Naive B cell (primary cell): Measurements from ENCODE around the gene GNPTAB. TPM values are rescaled to one million over a fixed set of nuclear protein-coding genes. Genes with fewer than 3 reads are reported as not detected.
A peak's percentile ranks its signal among the peaks of the same experiment; 100 is the strongest.
"Not testable (repeated sequence)": the region's sequence is repeated elsewhere in the genome, so short reads cannot be mapped to it uniquely, and the experiment has no call there.

ENCODE experiments used
- ATAC-seq, 2 donors: fragments of 150-1000 bp; cut with Tn5 transposase; 2 replicates each; pipeline ENCODE4 v1.10.0; 2021; ENCODE audit warnings: low read depth in 2 of 2, mild to moderate bottlenecking in 2 of 2, moderate library complexity in 2 of 2
- DNase-seq: peaks from one replicate; pipeline ENCODE4 v3.0.0; 2022
- H3K27ac Mint-ChIP-seq, 6 donors: one replicate each; pipeline ENCODE4 v1.8.0; 2020 to 2022; ENCODE audit warnings: mild to moderate bottlenecking in 6 of 6, mixed read lengths in 6 of 6, moderate library complexity in 5 of 6, inconsistent platforms in 2 of 6
- H3K27me3 Mint-ChIP-seq, 3 donors: one replicate each; pipeline ENCODE4 v1.8.0; 2021 to 2022; ENCODE audit warnings: mixed read lengths in 3 of 3, mild to moderate bottlenecking in 1 of 3
- H3K36me3 Mint-ChIP-seq, 2 donors: one replicate each; pipeline ENCODE4 v1.8.0; 2020 to 2022; ENCODE audit warnings: mixed read lengths in 2 of 2, inconsistent platforms in 1 of 2, mild to moderate bottlenecking in 1 of 2
- H3K4me1 Mint-ChIP-seq, 3 donors: one replicate each; pipeline ENCODE4 v1.8.0; 2020 to 2022; ENCODE audit warnings: mixed read lengths in 3 of 3, inconsistent platforms in 1 of 3, mild to moderate bottlenecking in 1 of 3, moderate library complexity in 1 of 3
- H3K4me3 Mint-ChIP-seq, 8 donors: one replicate each; pipeline ENCODE4 v1.8.0; 2020 to 2022; ENCODE audit warnings: mild to moderate bottlenecking in 8 of 8, mixed read lengths in 8 of 8, moderate library complexity in 8 of 8, inconsistent platforms in 2 of 8
- H3K9me3 Mint-ChIP-seq, 7 donors: one replicate each; pipeline ENCODE4 v1.8.0; 2020 to 2022; ENCODE audit warnings: mixed read lengths in 7 of 7, mild to moderate bottlenecking in 5 of 7, inconsistent platforms in 2 of 7, moderate library complexity in 1 of 7
- polyA plus RNA-seq, 6 donors: library from polyadenylated mRNA; unstranded; fragments of 300-500 nt; fragmentation: Illumina TruSeq; gene quantifications; one replicate each; pipeline ENCODE4 v1.2.3, GENCODE V29; 2021; ENCODE audit warnings: low read depth in 6 of 6

Gene GNPTAB
- polyA plus RNA-seq, 6 donors from 2014 or later, result 29.8 to 39.8 (median 33.7) TPM

- H3K4me3 Mint-ChIP-seq, H3K27me3 Mint-ChIP-seq, H3K36me3 Mint-ChIP-seq, DNase-seq, H3K9me3 Mint-ChIP-seq, ATAC-seq, H3K27ac Mint-ChIP-seq: not testable (repeated sequence)
- H3K4me1 Mint-ChIP-seq, result peaks cover 4 to 18% (median 5%) of the 10 kb centered on the region in 3 donors
Observed at GRCh38 chr12:101812716-101813115, 18.0 kb downstream of the GNPTAB start.

GRCh38 chr12:101811342-101811741, 19.4 kb downstream of the GNPTAB start:
- Mint-ChIP-seq H3K27ac (peak overlapping the region in 2 of 6 donors; percentile 12 to 65), H3K4me1 (peaks cover 8 to 19% (median 18%) of the 10 kb centered on the region in 3 donors)
- H3K4me3 Mint-ChIP-seq, H3K36me3 Mint-ChIP-seq, H3K27me3 Mint-ChIP-seq, H3K9me3 Mint-ChIP-seq, ATAC-seq, DNase-seq: not testable (repeated sequence)

- ATAC-seq (no peak), DNase-seq (no peak)
- H3K4me1 Mint-ChIP-seq, result peaks cover 11 to 19% (median 19%) of the 10 kb centered on the region in 3 donors
- peaks cover 0 to 4% (median 0%) of the 10 kb centered on the region in 7 donors for H3K9me3 Mint-ChIP-seq
- H3K36me3 Mint-ChIP-seq, result peaks cover 0 to 7% of the 10 kb centered on the region in 2 donors
- no peak overlapping the region for H3K4me3 Mint-ChIP-seq
- no peaks in the 10 kb centered on the region for H3K27me3 Mint-ChIP-seq
- H3K27ac Mint-ChIP-seq, result peak overlapping the region in 1 of 6 donors; percentile 5
Observed at GRCh38 chr12:101809208-101809607, 21.6 kb downstream of the GNPTAB start.

GRCh38 chr12:101806265-101806664, 24.5 kb downstream of the GNPTAB start:
- Mint-ChIP-seq H3K9me3 (peaks cover 0 to 1% (median 0%) of the 10 kb centered on the region in 7 donors), H3K27me3 (no peaks in the 10 kb centered on the region), H3K4me1 (peaks cover 13 to 34% (median 17%) of the 10 kb centered on the region in 3 donors), H3K4me3 (no peak overlapping the region), H3K36me3 (peaks cover 0 to 3% of the 10 kb centered on the region in 2 donors), H3K27ac (no peak overlapping the region)
- DNase-seq, result no peak
- no peak for ATAC-seq

GRCh38 chr12:101804409-101804808, 26.4 kb downstream of the GNPTAB start:
- DNase-seq, result no peak
- H3K9me3 Mint-ChIP-seq, result no peaks in the 10 kb centered on the region
- no peak overlapping the region for H3K4me3 Mint-ChIP-seq
- ATAC-seq, result no peak
- H3K36me3 Mint-ChIP-seq, result no peaks in the 10 kb centered on the region
- no peaks in the 10 kb centered on the region for H3K27me3 Mint-ChIP-seq
- peaks cover 13 to 34% (median 14%) of the 10 kb centered on the region in 3 donors for H3K4me1 Mint-ChIP-seq
- H3K27ac Mint-ChIP-seq, result no peak overlapping the region

GRCh38 chr12:101803978-101804377, 26.8 kb downstream of the GNPTAB start:
- H3K9me3 Mint-ChIP-seq, result no peaks in the 10 kb centered on the region
- H3K27me3 Mint-ChIP-seq, result no peaks in the 10 kb centered on the region
- no peak for ATAC-seq
- no peak overlapping the region for H3K4me3 Mint-ChIP-seq
- peak overlapping the region in 2 of 6 donors; percentile 9 to 34 for H3K27ac Mint-ChIP-seq
- no peaks in the 10 kb centered on the region for H3K36me3 Mint-ChIP-seq
- H3K4me1 Mint-ChIP-seq, result peaks cover 13 to 37% (median 16%) of the 10 kb centered on the region in 3 donors
- DNase-seq, result no peak

GRCh38 chr12:101802486-101802885, 28.3 kb downstream of the GNPTAB start:
- no peak for ATAC-seq
- Mint-ChIP-seq H3K36me3 (no peaks in the 10 kb centered on the region), H3K9me3 (no peaks in the 10 kb centered on the region), H3K4me3 (no peak overlapping the region), H3K4me1 (peaks cover 15 to 41% (median 17%) of the 10 kb centered on the region in 3 donors), H3K27ac (peak overlapping the region in 1 of 6 donors; percentile 68), H3K27me3 (no peaks in the 10 kb centered on the region)
- DNase-seq, result no peak

GRCh38 chr12:101799774-101800173, 31.0 kb downstream of the GNPTAB start:
- Mint-ChIP-seq H3K27ac (peak overlapping the region in 1 of 6 donors; percentile 28), H3K9me3 (no peaks in the 10 kb centered on the region), H3K4me1 (peaks cover 9 to 36% (median 15%) of the 10 kb centered on the region in 3 donors), H3K27me3 (no peaks in the 10 kb centered on the region), H3K4me3 (no peak overlapping the region), H3K36me3 (peaks cover 0 to 4% of the 10 kb centered on the region in 2 donors)
- no peak for ATAC-seq
- DNase-seq, result no peak

- H3K4me1 Mint-ChIP-seq, result peaks cover 7 to 20% (median 10%) of the 10 kb centered on the region in 3 donors
- no peak overlapping the region for H3K27ac Mint-ChIP-seq
- H3K36me3 Mint-ChIP-seq, result peaks cover 0 to 9% of the 10 kb centered on the region in 2 donors
- no peak overlapping the region for H3K4me3 Mint-ChIP-seq
- no peaks in the 10 kb centered on the region for H3K9me3 Mint-ChIP-seq
- no peak for ATAC-seq
- no peak for DNase-seq
- H3K27me3 Mint-ChIP-seq, result no peaks in the 10 kb centered on the region
Observed at GRCh38 chr12:101795786-101796185, 35.0 kb downstream of the GNPTAB start.

- ATAC-seq (no peak), DNase-seq (no peak)
- no peaks in the 10 kb centered on the region for H3K27me3 Mint-ChIP-seq
- H3K4me3 Mint-ChIP-seq, result no peak overlapping the region
- no peaks in the 10 kb centered on the region for H3K9me3 Mint-ChIP-seq
- no peak overlapping the region for H3K27ac Mint-ChIP-seq
- peaks cover 7 to 20% (median 10%) of the 10 kb centered on the region in 3 donors for H3K4me1 Mint-ChIP-seq
- H3K36me3 Mint-ChIP-seq, result peaks cover 0 to 13% of the 10 kb centered on the region in 2 donors
Observed at GRCh38 chr12:101795013-101795412, 35.7 kb downstream of the GNPTAB start.

GRCh38 chr12:101794574-101794973, 36.2 kb downstream of the GNPTAB start:
- H3K9me3 Mint-ChIP-seq, result no peaks in the 10 kb centered on the region
- DNase-seq (no peak), ATAC-seq (no peak)
- no peak overlapping the region for H3K27ac Mint-ChIP-seq
- peaks cover 0 to 18% of the 10 kb centered on the region in 2 donors for H3K36me3 Mint-ChIP-seq
- H3K4me1 Mint-ChIP-seq, result peaks cover 7 to 20% (median 10%) of the 10 kb centered on the region in 3 donors
- no peaks in the 10 kb centered on the region for H3K27me3 Mint-ChIP-seq
- H3K4me3 Mint-ChIP-seq, result no peak overlapping the region

- no peak for DNase-seq
- Mint-ChIP-seq H3K4me1 (peaks cover 2 to 13% (median 10%) of the 10 kb centered on the region in 3 donors), H3K9me3 (no peaks in the 10 kb centered on the region), H3K36me3 (peaks cover 0 to 23% of the 10 kb centered on the region in 2 donors), H3K4me3 (no peak overlapping the region), H3K27ac (peak overlapping the region in 1 of 6 donors; percentile 33), H3K27me3 (no peaks in the 10 kb centered on the region)
- ATAC-seq, result no peak
Observed at GRCh38 chr12:101793401-101793800, 37.4 kb downstream of the GNPTAB start.

GRCh38 chr12:101792046-101792931, 38.5 kb downstream of the GNPTAB start:
- Mint-ChIP-seq H3K4me3 (no peak overlapping the region), H3K27me3 (no peaks in the 10 kb centered on the region), H3K4me1 (peaks cover 0 to 5% (median 3%) of the 10 kb centered on the region in 3 donors), H3K27ac (peak overlapping the region in 1 of 6 donors; percentile 7), H3K9me3 (no peaks in the 10 kb centered on the region), H3K36me3 (peaks cover 0 to 28% of the 10 kb centered on the region in 2 donors)
- no peak for ATAC-seq
- no peak for DNase-seq

- no peaks in the 10 kb centered on the region for H3K4me1 Mint-ChIP-seq
- H3K4me3 Mint-ChIP-seq, result peak overlapping the region in 1 of 8 donors; percentile 67
- no peak for ATAC-seq
- H3K27ac Mint-ChIP-seq, result no peak overlapping the region
- peaks cover 3 to 31% of the 10 kb centered on the region in 2 donors for H3K36me3 Mint-ChIP-seq
- no peaks in the 10 kb centered on the region for H3K27me3 Mint-ChIP-seq
- H3K9me3 Mint-ChIP-seq, result no peaks in the 10 kb centered on the region
- DNase-seq, result no peak
Observed at GRCh38 chr12:101789171-101789570, 41.6 kb downstream of the GNPTAB start.
